ENCODE measurements around the gene STX17.
"Not testable (repeated sequence)": the region's sequence is repeated elsewhere in the genome, so short reads cannot be mapped to it uniquely, and the experiment has no call there.

Gene STX17

GRCh38 chr9:99962680-99963261, 56.3 kb downstream of the STX17 start:
- in situ Hi-C loops (cut with HindIII; ENCODE audit: low pct_unique_long_range_greater_than_20kb, low sequenced_read_pairs) = no loop called here
- no peak for TF ChIP-seq JUND (IDR thresholded peaks at IDR 0.05; ENCODE audit: low read depth)
- DNase-seq (ENCODE audit: low read depth in 1 of 2, low spot score in 1 of 2) = no peak

GRCh38 chr9:99964336-99964735, 57.9 kb downstream of the STX17 start:
- no peak for DNase-seq (ENCODE audit: low read depth in 1 of 2, low spot score in 1 of 2)
- in situ Hi-C loops (cut with HindIII; ENCODE audit: low pct_unique_long_range_greater_than_20kb, low sequenced_read_pairs) = no loop called here
- TF ChIP-seq JUND (IDR thresholded peaks at IDR 0.05; ENCODE audit: low read depth) = no peak

- no peak for TF ChIP-seq JUND (IDR thresholded peaks at IDR 0.05; ENCODE audit: low read depth)
- DNase-seq (ENCODE audit: low read depth in 1 of 2, low spot score in 1 of 2) = no peak
- in situ Hi-C loops (cut with HindIII; ENCODE audit: low pct_unique_long_range_greater_than_20kb, low sequenced_read_pairs) = no loop called here
These were observed 59.5 kb downstream of the STX17 start for GRCh38 chr9:99966001-99966400.

GRCh38 chr9:99966716-99967115, 60.3 kb downstream of the STX17 start:
- no peak for DNase-seq (ENCODE audit: low read depth in 1 of 2, low spot score in 1 of 2)
- in situ Hi-C loops (cut with HindIII; ENCODE audit: low pct_unique_long_range_greater_than_20kb, low sequenced_read_pairs) = no loop called here
- no peak for TF ChIP-seq JUND (IDR thresholded peaks at IDR 0.05; ENCODE audit: low read depth)

- no peak for DNase-seq (ENCODE audit: low read depth in 1 of 2, low spot score in 1 of 2)
These were observed 61.0 kb downstream of the STX17 start for GRCh38 chr9:99967457-99967856.

GRCh38 chr9:99970481-99970880, 64.0 kb downstream of the STX17 start:
- DNase-seq (ENCODE audit: low read depth in 1 of 2, low spot score in 1 of 2) = no peak
- no peak for TF ChIP-seq JUND (IDR thresholded peaks at IDR 0.05; ENCODE audit: low read depth)
- in situ Hi-C loops (cut with HindIII; ENCODE audit: low pct_unique_long_range_greater_than_20kb, low sequenced_read_pairs) = no loop called here

More at GRCh38 chr9:99967457-99967856, 61.0 kb downstream of the STX17 start:
- in situ Hi-C loops (cut with HindIII; ENCODE audit: low pct_unique_long_range_greater_than_20kb, low sequenced_read_pairs) = no loop called here
- no peak for TF ChIP-seq JUND (IDR thresholded peaks at IDR 0.05; ENCODE audit: low read depth)

GRCh38 chr9:99971410-99971809, 65.0 kb downstream of the STX17 start:
- no peak for TF ChIP-seq JUND (IDR thresholded peaks at IDR 0.05; ENCODE audit: low read depth)
- peak in 1 of 2 experiments; percentile 15 for DNase-seq (ENCODE audit: low read depth in 1 of 2, low spot score in 1 of 2)
- in situ Hi-C loops (cut with HindIII; ENCODE audit: low pct_unique_long_range_greater_than_20kb, low sequenced_read_pairs) = no loop called here

GRCh38 chr9:99973455-99973854, 67.0 kb downstream of the STX17 start:
- no peak for DNase-seq (ENCODE audit: low read depth in 1 of 2, low spot score in 1 of 2)
- TF ChIP-seq JUND (IDR thresholded peaks at IDR 0.05; ENCODE audit: low read depth) = no peak
- in situ Hi-C loops (cut with HindIII; ENCODE audit: low pct_unique_long_range_greater_than_20kb, low sequenced_read_pairs) = no loop called here

GRCh38 chr9:99977033-99977792, 70.8 kb downstream of the STX17 start:
- TF ChIP-seq JUND (IDR thresholded peaks at IDR 0.05; ENCODE audit: low read depth) = no peak
- no peak for DNase-seq (ENCODE audit: low read depth in 1 of 2, low spot score in 1 of 2)
- in situ Hi-C loops (cut with HindIII; ENCODE audit: low pct_unique_long_range_greater_than_20kb, low sequenced_read_pairs) = no loop called here

GRCh38 chr9:99978221-99978620, 71.8 kb downstream of the STX17 start:
- no peak for DNase-seq (ENCODE audit: low read depth in 1 of 2, low spot score in 1 of 2)
- in situ Hi-C loops (cut with HindIII; ENCODE audit: low pct_unique_long_range_greater_than_20kb, low sequenced_read_pairs) = no loop called here
- TF ChIP-seq JUND (IDR thresholded peaks at IDR 0.05; ENCODE audit: low read depth) = no peak

- in situ Hi-C loops (cut with HindIII; ENCODE audit: low pct_unique_long_range_greater_than_20kb, low sequenced_read_pairs) = no loop called here
- TF ChIP-seq JUND (IDR thresholded peaks at IDR 0.05; ENCODE audit: low read depth) = no peak
- DNase-seq (ENCODE audit: low read depth in 1 of 2, low spot score in 1 of 2) = no peak
These were observed 74.1 kb downstream of the STX17 start for GRCh38 chr9:99980598-99980997.

- DNase-seq (ENCODE audit: low read depth in 1 of 2, low spot score in 1 of 2) = no peak
- in situ Hi-C loops (cut with HindIII; ENCODE audit: low pct_unique_long_range_greater_than_20kb, low sequenced_read_pairs) = no loop called here
These were observed 80.2 kb downstream of the STX17 start for GRCh38 chr9:99986642-99987041.

GRCh38 chr9:99990508-99990907, 84.1 kb downstream of the STX17 start:
- in situ Hi-C loops (cut with HindIII; ENCODE audit: low pct_unique_long_range_greater_than_20kb, low sequenced_read_pairs); DNase-seq (ENCODE audit: low read depth in 1 of 2, low spot score in 1 of 2): not testable (repeated sequence)

More at GRCh38 chr9:99986642-99987041, 80.2 kb downstream of the STX17 start:
- no peak for TF ChIP-seq JUND (IDR thresholded peaks at IDR 0.05; ENCODE audit: low read depth)

All from T47D (cell line).